Measurements from ENCODE around the gene CIZ1.
"Not testable (repeated sequence)": the region's sequence is repeated elsewhere in the genome, so short reads cannot be mapped to it uniquely, and the experiment has no call there.

Gene CIZ1

GRCh38 chr9:128191406-128192046 is at the start of gene CIZ1:
Gene CIZ1 (minus strand): TSS chr9:128191572. CDS start chr9:128190857, 715 bp downstream.
- Histone ChIP-seq H3K9me3 (ENCODE audit: severe bottlenecking) (no peaks in the 10 kb centered on the region), H3K4me1 (ENCODE audit: insufficient read depth, poor library complexity, severe bottlenecking) (peaks cover 2% of the 10 kb centered on the region), H3K27ac (ENCODE audit: poor library complexity, severe bottlenecking) (peak within 1 kb of the TSS; percentile 58), H3K36me3 (ENCODE audit: low read depth) (peaks cover 32% of the 10 kb centered on the region), H3K4me3 (ENCODE audit: severe bottlenecking) (peak within 1 kb of the TSS; percentile 89), H3K27me3 (ENCODE audit: insufficient read depth, poor library complexity, severe bottlenecking) (no peaks in the 10 kb centered on the region)
- DNase-seq (ENCODE audit: low spot score) (no peak), ATAC-seq (ENCODE audit: low read depth) (peak; percentile 77)
- TF ChIP-seq CTCF (IDR thresholded peaks at IDR 0.05; ENCODE audit: poor library complexity, severe bottlenecking), result peak; percentile 95

- Histone ChIP-seq H3K4me3 (ENCODE audit: severe bottlenecking) (no peak overlapping the region), H3K27me3 (ENCODE audit: insufficient read depth, poor library complexity, severe bottlenecking) (no peaks in the 10 kb centered on the region), H3K9me3 (ENCODE audit: severe bottlenecking) (no peaks in the 10 kb centered on the region), H3K4me1 (ENCODE audit: insufficient read depth, poor library complexity, severe bottlenecking) (no peaks in the 10 kb centered on the region), H3K36me3 (ENCODE audit: low read depth) (no peaks in the 10 kb centered on the region), H3K27ac (ENCODE audit: poor library complexity, severe bottlenecking) (no peak overlapping the region)
- ATAC-seq (ENCODE audit: low read depth), result no peak
- no peak for DNase-seq (ENCODE audit: low spot score)
- no peak for TF ChIP-seq CTCF (IDR thresholded peaks at IDR 0.05; ENCODE audit: poor library complexity, severe bottlenecking)
Measured at GRCh38 chr9:128233817-128234406, 42.5 kb upstream of the CIZ1 start.

- no peak for TF ChIP-seq CTCF (IDR thresholded peaks at IDR 0.05; ENCODE audit: poor library complexity, severe bottlenecking)
- H3K9me3 ChIP-seq (ENCODE audit: severe bottlenecking), result no peaks in the 10 kb centered on the region
- no peaks in the 10 kb centered on the region for H3K4me1 ChIP-seq (ENCODE audit: insufficient read depth, poor library complexity, severe bottlenecking)
- ATAC-seq (ENCODE audit: low read depth), result peak; percentile 36; the same call in 2 of the 3 replicates
- H3K4me3 ChIP-seq (ENCODE audit: severe bottlenecking), result no peak overlapping the region
- no peak for DNase-seq (ENCODE audit: low spot score)
- no peaks in the 10 kb centered on the region for H3K36me3 ChIP-seq (ENCODE audit: low read depth)
- H3K27me3 ChIP-seq (ENCODE audit: insufficient read depth, poor library complexity, severe bottlenecking), result no peaks in the 10 kb centered on the region
- no peak overlapping the region for H3K27ac ChIP-seq (ENCODE audit: poor library complexity, severe bottlenecking)
Measured at GRCh38 chr9:128232528-128233428, 41.4 kb upstream of the CIZ1 start.

GRCh38 chr9:128231638-128232527 is 40.5 kb upstream of the CIZ1 start:
- H3K27me3 ChIP-seq (ENCODE audit: insufficient read depth, poor library complexity, severe bottlenecking), result no peaks in the 10 kb centered on the region
- no peaks in the 10 kb centered on the region for H3K36me3 ChIP-seq (ENCODE audit: low read depth)
- no peak overlapping the region for H3K4me3 ChIP-seq (ENCODE audit: severe bottlenecking)
- ATAC-seq (ENCODE audit: low read depth), result no peak
- no peak for DNase-seq (ENCODE audit: low spot score)
- TF ChIP-seq CTCF (IDR thresholded peaks at IDR 0.05; ENCODE audit: poor library complexity, severe bottlenecking), result no peak
- no peaks in the 10 kb centered on the region for H3K4me1 ChIP-seq (ENCODE audit: insufficient read depth, poor library complexity, severe bottlenecking)
- no peaks in the 10 kb centered on the region for H3K9me3 ChIP-seq (ENCODE audit: severe bottlenecking)
- no peak overlapping the region for H3K27ac ChIP-seq (ENCODE audit: poor library complexity, severe bottlenecking)

- ATAC-seq (ENCODE audit: low read depth); H3K36me3 ChIP-seq (ENCODE audit: low read depth); H3K4me1 ChIP-seq (ENCODE audit: insufficient read depth, poor library complexity, severe bottlenecking); H3K27me3 ChIP-seq (ENCODE audit: insufficient read depth, poor library complexity, severe bottlenecking); H3K27ac ChIP-seq (ENCODE audit: poor library complexity, severe bottlenecking); H3K9me3 ChIP-seq (ENCODE audit: severe bottlenecking); H3K4me3 ChIP-seq (ENCODE audit: severe bottlenecking); DNase-seq (ENCODE audit: low spot score): not testable (repeated sequence)
Measured at GRCh38 chr9:128230897-128231296, 39.5 kb upstream of the CIZ1 start.
